Ecto neural progenitor cell (in vitro differentiated cells): ENCODE data around the gene AQP10.
"Not testable (repeated sequence)": the region's sequence is repeated elsewhere in the genome, so short reads cannot be mapped to it uniquely, and the experiment has no call there.

Experiments
- DNase-seq: peaks from one replicate; pipeline ENCODE4 v3.0.0-alpha.2; 2018; ENCODE audit warnings: low spot score

Gene AQP10

GRCh38 chr1:154344977-154345837 is 24.3 kb downstream of the AQP10 start:
- DNase-seq, result peak; percentile 70

DNA sequence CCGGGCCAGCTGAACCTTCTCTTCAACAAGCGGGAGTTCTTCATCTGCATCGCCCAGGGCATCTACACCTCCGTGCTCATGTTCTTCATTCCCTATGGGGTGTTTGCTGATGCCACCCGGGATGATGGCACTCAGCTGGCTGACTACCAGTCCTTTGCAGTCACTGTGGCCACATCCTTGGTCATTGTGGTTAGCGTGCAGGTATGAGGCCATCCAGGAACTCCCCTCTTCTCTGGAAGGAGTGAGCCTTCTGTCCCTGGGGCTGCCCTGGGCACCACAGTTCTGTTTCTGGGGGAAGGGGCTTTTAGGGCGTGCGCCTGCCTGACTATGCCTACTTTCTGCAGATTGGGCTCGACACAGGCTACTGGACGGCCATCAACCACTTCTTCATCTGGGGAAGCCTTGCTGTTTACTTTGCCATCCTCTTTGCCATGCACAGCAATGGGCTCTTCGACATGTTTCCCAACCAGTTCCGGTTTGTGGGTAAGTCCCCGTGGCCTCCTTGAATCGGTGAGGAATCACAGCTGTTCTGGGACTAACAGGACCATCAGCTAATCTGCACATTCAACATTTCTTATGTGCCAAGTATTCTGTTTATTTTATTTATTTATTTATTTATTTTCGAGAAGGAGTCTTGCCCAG is 25.5 kb downstream of the AQP10 start:
- DNase-seq, result no peak

- DNase-seq, result no peak
These were observed 27.1 kb downstream of the AQP10 start for GRCh38 chr1:154347961-154348360.

DNA sequence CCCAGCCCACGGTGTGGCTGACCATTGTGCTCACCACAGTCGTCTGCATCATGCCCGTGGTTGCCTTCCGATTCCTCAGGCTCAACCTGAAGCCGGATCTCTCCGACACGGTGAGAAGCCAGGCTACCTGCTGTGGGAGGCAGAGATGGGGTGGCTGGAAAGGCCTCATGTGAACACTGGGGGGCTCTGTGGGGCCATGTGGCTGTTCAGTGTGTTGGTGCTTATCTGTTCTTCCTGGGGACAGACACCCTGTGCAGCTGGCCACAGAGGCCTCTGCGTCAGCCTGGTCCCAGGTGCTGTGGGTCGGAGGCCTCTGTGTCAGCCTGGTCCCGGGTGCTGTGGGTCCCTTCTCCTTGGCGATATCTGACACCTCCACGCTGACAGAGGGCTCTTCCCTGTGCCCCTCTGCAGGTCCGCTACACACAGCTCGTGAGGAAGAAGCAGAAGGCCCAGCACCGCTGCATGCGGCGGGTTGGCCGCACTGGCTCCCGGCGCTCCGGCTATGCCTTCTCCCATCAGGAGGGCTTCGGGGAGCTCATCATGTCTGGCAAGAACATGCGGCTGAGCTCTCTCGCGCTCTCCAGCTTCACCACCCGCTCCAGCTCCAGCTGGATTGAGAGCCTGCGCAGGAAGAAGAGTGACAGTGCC is 27.7 kb downstream of the AQP10 start:
- DNase-seq, result no peak

- no peak for DNase-seq
These were observed 28.2 kb downstream of the AQP10 start for GRCh38 chr1:154349121-154349520.

DNA sequence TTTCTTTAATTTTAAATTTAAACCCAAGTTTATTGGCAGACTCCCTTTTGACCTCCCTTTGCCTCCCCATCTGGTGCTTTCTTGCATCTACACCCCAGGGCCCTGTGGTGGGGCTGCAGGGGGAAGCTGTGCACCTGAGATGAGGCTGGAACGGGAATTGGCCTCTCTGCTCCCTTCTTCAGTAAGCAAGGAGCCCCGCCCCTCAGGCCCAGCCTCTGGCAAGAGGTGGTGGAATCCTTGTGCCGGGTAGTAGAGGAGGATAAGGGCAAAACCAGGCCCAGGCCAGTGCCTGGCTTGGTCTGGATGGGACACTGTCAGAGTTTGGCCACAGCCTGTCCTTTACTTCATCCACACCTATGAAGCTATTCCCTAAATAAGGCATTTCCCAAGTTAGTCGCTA is 29.5 kb downstream of the AQP10 start:
- no peak for DNase-seq

- DNase-seq, result no peak
These were observed 30.6 kb downstream of the AQP10 start for GRCh38 chr1:154351363-154352068.

GRCh38 chr1:154352245-154352580 is 31.3 kb downstream of the AQP10 start:
- DNase-seq, result peak; percentile 49

DNA sequence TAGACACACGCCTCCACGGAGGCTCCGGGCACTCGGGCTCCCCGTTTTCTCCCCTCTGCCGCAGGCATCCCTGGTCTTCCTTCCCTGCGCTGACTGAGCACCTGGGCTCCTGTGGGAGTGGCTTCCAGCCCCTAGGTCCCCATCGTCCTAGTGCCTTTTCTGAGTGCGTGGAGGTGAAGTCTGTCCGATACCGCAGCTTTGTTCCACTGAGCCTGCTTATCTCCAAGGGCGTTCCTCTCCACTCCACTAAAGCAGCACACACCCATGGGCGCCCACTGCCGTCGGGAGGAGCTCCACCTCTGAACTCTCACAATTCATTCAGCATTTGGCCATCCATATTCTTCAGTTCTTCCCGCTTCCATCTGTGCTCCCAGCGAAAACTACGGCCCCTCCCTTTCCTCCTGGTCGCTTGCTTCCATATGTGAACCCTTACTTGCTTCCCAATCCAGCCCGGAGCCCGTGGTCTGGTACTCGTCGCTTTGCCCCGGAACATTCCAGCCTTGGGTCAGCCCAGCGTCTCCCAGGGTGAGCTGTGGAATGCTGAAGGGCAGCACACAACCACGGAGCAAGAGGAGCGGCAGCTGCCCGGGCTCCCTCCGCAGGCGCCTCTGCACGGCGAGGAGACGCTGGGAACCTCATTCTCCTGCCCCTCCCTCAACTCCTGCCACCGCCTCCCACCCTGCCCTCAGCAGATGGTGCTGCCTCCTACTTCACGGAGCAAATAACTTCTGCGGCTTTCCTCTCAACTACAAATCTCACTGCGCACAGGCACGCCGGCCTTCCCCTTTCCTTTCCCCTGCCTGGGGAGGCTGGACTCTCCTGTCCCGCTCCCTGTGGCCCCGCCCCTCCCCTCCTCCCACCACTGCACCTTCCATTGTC is 31.9 kb downstream of the AQP10 start:
- DNase-seq, result peak; percentile 86

DNA sequence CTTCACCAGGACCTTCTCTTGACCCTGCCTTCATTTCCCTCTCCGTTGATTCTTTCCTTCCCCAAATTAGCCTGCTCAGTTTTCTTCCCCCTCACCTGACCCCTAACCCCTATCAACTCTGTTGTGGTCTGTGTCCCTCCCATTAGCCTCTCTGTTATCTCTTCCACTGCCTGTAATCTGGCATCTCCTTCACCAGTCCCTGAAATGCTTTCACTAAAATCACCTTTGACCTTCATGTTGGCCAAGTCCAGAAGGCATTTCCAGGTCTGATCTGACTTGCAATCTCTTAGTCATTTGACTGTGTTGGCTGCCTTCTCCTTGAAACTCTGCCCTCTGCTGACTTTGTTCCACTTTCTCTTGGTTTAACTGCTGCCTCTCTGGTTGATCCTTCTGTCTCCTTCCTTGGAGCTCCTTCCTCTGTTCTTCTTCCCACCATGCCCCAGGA is 32.6 kb downstream of the AQP10 start:
- no peak for DNase-seq

GRCh38 chr1:154353966-154354365 is 33.1 kb downstream of the AQP10 start:
- DNase-seq, result no peak

GRCh38 chr1:154358519-154358918 is 37.6 kb downstream of the AQP10 start:
- no peak for DNase-seq

DNA sequence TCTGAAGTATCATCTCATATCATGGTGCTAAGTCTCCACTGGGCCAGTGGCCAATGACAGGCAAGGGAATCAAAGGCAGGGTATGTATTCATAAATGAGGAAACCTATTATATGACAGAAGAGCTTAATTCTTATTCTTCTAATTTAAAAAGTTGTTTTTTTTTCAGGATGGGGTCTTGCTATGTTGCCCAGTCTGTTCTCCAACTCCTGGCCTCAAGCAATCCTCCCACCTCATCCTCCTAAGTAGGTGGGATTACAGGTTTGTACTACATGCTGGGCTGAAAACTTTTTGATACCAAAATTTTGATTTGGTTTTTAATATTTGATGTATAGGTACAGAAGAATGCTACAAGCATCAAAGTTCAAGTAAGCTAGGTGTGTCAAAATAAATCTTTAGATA is 39.4 kb downstream of the AQP10 start:
- DNase-seq, result no peak

GRCh38 chr1:154360881-154361280 is 40.0 kb downstream of the AQP10 start:
- DNase-seq, result not testable (repeated sequence)

DNA sequence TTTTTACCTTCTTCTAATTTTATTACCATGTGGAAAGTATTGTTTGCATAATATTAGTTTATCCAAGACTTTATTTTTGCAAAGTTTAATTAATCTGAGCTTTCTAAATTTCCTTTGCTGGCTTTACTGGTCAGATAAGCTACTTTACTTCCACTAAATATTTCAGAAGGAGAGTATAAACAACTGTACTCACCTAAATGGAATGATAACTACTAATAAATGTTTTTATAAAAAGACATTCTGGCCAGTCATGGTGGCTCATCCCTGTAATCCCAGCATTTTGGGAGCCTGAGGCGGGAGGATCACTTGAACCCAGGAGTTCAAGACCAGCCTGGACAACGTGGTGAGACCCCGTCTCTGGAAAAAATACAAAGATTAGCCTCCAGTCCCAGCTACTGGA is 40.5 kb downstream of the AQP10 start:
- DNase-seq, result no peak

- DNase-seq, result no peak
These were observed 50.5 kb downstream of the AQP10 start for GRCh38 chr1:154371436-154371835.

GRCh38 chr1:154373777-154374357 is 53.0 kb downstream of the AQP10 start:
- not testable (repeated sequence) for DNase-seq
